OCI-LY1 (cell line): ENCODE results near the gene E4F1.

ENCODE experiments used
- EZH2 ChIP-seq: fragments of 200-600 bp; sonication (generic), shearing (Covaris generic); IDR thresholded peaks from 2 replicates; pipeline ENCODE4 v1.8.0; 2017; ENCODE audit warnings: borderline replicate concordance, mixed run types, mild to moderate bottlenecking, antibody characterized with exemption, low read length, moderate library complexity, mixed read lengths
- TF ChIP-seq, protein P1 (sequence below): fragments of 200-600 bp; sonication (generic), shearing (Covaris generic); IDR thresholded peaks from 2 replicates; pipeline ENCODE4 v1.5.1; 2017; ENCODE audit warnings: mild to moderate bottlenecking, antibody characterized with exemption, low read length, moderate library complexity, mixed read lengths

- TF ChIP-seq, protein P1, sequence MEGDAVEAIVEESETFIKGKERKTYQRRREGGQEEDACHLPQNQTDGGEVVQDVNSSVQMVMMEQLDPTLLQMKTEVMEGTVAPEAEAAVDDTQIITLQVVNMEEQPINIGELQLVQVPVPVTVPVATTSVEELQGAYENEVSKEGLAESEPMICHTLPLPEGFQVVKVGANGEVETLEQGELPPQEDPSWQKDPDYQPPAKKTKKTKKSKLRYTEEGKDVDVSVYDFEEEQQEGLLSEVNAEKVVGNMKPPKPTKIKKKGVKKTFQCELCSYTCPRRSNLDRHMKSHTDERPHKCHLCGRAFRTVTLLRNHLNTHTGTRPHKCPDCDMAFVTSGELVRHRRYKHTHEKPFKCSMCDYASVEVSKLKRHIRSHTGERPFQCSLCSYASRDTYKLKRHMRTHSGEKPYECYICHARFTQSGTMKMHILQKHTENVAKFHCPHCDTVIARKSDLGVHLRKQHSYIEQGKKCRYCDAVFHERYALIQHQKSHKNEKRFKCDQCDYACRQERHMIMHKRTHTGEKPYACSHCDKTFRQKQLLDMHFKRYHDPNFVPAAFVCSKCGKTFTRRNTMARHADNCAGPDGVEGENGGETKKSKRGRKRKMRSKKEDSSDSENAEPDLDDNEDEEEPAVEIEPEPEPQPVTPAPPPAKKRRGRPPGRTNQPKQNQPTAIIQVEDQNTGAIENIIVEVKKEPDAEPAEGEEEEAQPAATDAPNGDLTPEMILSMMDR = no peak
- TF ChIP-seq EZH2 = no peak
Observed at GRCh38 chr16:2233046-2233775, 9.8 kb downstream of the E4F1 start.
